T-helper 17 cell (primary cell): Measurements from ENCODE around the gene ROBO3. TPM values are rescaled to one million over a fixed set of nuclear protein-coding genes. Genes with fewer than 3 reads are reported as not detected.

Source experiments
- ATAC-seq: fragments of 150-1000 bp; cut with Tn5 transposase; 2 replicates; pipeline ENCODE4 v1.10.0; 2021; ENCODE audit warnings: mild to moderate bottlenecking, moderate library complexity
- DNase-seq, 3 donors: peaks; one replicate each; pipeline versions ENCODE4 v3.0.0 to v3.0.0-alpha.2; 2020 to 2021
- H3K9me3 ChIP-seq: one replicate; pipeline ENCODE4 v1.7.0; 2013; ENCODE audit warnings: low read length, mild to moderate bottlenecking; ENCODE audit not compliant: control insufficient read depth, poor library complexity, severe bottlenecking
- H3K27ac Mint-ChIP-seq: one replicate; pipeline ENCODE4 v1.8.0; 2022; ENCODE audit warnings: mild to moderate bottlenecking, moderate library complexity, mixed read lengths
- H3K27me3 Mint-ChIP-seq: one replicate; pipeline ENCODE4 v1.8.0; 2022; ENCODE audit warnings: mixed read lengths
- H3K36me3 Mint-ChIP-seq: one replicate; pipeline ENCODE4 v1.8.0; 2022; ENCODE audit warnings: low read depth, mixed read lengths
- H3K4me1 Mint-ChIP-seq: one replicate; pipeline ENCODE4 v1.8.0; 2022; ENCODE audit warnings: mild to moderate bottlenecking, mixed read lengths
- H3K4me3 Mint-ChIP-seq: one replicate; pipeline ENCODE4 v1.8.0; 2022; ENCODE audit warnings: mild to moderate bottlenecking, moderate library complexity, mixed read lengths
- total RNA-seq, 4 donors: library from RNA in 2 of 4; stranded (reverse) in 2 of 4; gene quantifications; one replicate each; pipeline ENCODE4 v1.2.3 and lab custom pipeline; 2022 to 2026

The ROBO3 gene
- total RNA-seq, 2 donors from 2014 or later = 17.5 to 18.0 TPM

DNA sequence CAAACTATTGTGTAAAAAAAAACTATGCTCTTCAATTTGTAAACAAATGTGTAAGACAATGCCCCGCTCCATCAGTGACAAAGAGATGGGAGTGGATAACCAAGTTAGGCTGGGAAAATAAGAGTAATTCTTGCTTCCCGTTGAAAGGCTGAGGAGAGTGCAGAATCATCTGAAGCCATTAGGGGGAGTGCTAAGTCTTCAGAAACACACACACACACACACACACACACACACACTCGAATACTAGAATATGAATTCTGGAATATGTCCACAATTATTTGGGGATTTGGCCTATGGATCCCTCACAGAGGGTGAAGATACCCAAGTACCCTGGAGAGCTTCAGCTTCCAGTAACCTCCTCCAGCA is 27.8 kb upstream of the ROBO3 start:
- Mint-ChIP-seq H3K4me1 (peaks cover 13% of the 10 kb centered on the region), H3K27me3 (peaks cover 66% of the 10 kb centered on the region), H3K4me3 (no peak overlapping the region)

DNA sequence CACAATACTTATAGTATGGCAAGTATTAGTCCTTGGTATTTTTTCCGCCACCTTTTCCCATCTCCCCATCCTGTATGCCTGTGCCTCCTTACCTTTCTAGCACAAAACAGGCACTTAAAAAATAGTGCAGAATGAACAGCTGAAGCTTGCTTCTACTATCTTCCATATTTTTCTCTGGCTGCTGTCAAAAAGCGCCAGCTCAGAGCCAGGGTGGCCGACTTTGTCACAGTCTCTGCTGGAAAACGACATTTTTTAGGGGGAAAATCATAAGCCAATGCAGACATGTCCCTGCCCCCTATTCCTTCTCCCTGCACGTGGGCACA is 26.5 kb upstream of the ROBO3 start:
- peaks cover 11% of the 10 kb centered on the region for H3K4me1 Mint-ChIP-seq
- H3K4me3 Mint-ChIP-seq = peak overlapping the region; percentile 74
- ATAC-seq (no peak), DNase-seq (no peak)
- peaks cover 3% of the 10 kb centered on the region for H3K36me3 Mint-ChIP-seq
- peaks cover 66% of the 10 kb centered on the region for H3K27me3 Mint-ChIP-seq
- no peak overlapping the region for H3K27ac Mint-ChIP-seq
- no peaks in the 10 kb centered on the region for H3K9me3 ChIP-seq

More for the DNA sequence above, 27.8 kb upstream of the ROBO3 start:
- DNase-seq = no peak
- H3K9me3 ChIP-seq = no peaks in the 10 kb centered on the region
- ATAC-seq = peak; percentile 62
- H3K36me3 Mint-ChIP-seq = peaks cover 3% of the 10 kb centered on the region
- H3K27ac Mint-ChIP-seq = peak overlapping the region; percentile 49

DNA sequence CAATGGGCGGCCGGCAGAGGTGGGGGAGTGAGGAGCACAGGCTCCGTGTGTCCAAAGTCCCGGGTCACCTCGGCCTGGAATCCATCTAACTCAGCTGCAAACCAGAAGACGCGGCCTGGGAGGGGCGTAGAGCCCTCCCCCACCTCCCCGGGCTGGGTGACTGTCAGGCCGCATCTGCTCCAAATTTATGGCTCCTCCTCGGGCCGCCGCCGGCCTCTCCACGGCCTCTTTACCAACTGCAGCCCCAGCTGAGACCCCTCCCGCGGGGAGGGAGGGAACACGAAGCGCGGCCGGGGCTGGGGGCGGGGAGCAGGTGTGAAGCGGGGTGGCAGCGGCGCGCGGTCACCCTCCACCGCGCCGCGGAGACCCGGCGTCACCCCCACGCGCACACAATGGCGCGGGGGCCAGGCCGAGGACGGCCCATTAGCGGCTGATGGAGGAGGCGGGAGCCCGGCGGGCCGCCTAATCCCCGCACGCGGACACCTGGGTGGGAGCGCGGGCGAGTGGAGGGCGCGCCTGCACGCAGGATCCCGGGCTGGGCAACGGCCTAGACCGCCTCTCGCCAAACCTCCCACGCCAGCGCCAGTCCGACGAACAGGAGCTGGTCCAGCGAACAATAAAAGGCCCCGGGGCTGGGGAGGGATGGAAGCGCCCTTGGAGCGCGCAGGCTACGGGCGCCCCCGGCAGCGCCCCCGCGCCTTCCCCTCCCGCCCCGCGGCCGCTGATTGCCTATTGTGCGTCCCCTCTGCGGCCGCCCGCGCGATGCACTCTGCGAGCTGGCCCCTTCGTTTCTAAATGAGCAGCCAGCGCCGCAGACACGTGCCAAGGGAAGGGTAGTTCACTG is 25.9 kb upstream of the ROBO3 start:
- Mint-ChIP-seq H3K4me1 (peaks cover 11% of the 10 kb centered on the region), H3K36me3 (peaks cover 3% of the 10 kb centered on the region), H3K4me3 (peak overlapping the region; percentile 78), H3K27ac (no peak overlapping the region), H3K27me3 (peaks cover 67% of the 10 kb centered on the region)
- ATAC-seq = no peak
- no peak for DNase-seq
- no peaks in the 10 kb centered on the region for H3K9me3 ChIP-seq

DNA sequence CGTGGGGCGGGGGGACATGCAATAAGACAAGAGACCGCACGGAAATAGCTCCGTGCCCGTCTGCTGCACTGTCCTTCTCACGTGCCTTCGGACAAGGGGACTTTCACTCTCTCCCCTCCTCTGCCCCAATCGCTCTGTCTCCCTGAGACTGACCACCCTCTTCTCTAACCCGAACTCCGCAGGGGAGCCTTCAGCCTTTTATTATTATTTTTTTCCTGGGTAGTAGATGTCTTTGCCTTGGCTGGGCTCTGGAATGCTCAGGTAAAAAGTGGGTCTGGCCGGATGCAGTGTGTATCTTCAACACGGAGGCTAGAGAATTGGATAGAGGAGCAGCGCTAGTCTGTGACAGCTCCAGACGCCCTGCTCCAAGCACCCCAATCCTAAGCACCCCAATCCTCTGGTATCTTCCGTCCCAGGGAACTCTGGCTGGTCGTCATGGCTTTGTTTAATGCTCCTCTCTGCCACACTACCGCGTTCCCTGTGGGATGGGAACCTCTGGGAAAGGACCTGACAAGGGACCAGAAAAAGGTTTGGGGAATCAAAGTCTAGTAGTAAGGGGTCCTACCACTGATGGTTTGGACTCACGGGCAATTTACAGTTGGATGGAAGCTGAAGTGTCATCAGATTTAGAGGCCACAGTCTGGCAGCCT is 25.1 kb upstream of the ROBO3 start:
- H3K9me3 ChIP-seq = no peaks in the 10 kb centered on the region
- no peak overlapping the region for H3K27ac Mint-ChIP-seq
- peaks cover 74% of the 10 kb centered on the region for H3K27me3 Mint-ChIP-seq
- peaks cover 3% of the 10 kb centered on the region for H3K36me3 Mint-ChIP-seq
- no peak for DNase-seq
- peak overlapping the region; percentile 78 for H3K4me3 Mint-ChIP-seq
- no peak for ATAC-seq
- peaks cover 11% of the 10 kb centered on the region for H3K4me1 Mint-ChIP-seq

DNA sequence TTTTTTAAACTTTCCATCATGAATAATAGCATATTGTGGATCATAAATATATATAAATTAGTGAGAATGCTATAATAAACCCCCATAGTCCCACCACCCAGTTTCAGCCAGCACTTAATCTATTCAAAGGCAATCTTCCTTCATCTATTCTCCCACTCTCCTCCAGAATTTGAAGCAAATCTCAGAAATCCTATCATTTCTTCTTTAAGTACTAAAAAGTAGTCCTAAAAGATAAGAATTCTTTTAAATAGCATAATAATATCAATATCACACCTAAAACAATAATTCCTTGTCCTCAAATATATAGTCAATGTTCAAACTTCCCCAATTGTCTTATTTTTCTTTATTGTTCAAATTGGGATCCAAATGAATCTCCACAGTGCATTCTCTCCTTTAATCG is 24.6 kb upstream of the ROBO3 start:
- Mint-ChIP-seq H3K27ac (no peak overlapping the region), H3K36me3 (peaks cover 3% of the 10 kb centered on the region), H3K27me3 (peaks cover 80% of the 10 kb centered on the region), H3K4me1 (peaks cover 11% of the 10 kb centered on the region), H3K4me3 (no peak overlapping the region)
- no peak for DNase-seq
- ATAC-seq = no peak
- no peaks in the 10 kb centered on the region for H3K9me3 ChIP-seq

DNA sequence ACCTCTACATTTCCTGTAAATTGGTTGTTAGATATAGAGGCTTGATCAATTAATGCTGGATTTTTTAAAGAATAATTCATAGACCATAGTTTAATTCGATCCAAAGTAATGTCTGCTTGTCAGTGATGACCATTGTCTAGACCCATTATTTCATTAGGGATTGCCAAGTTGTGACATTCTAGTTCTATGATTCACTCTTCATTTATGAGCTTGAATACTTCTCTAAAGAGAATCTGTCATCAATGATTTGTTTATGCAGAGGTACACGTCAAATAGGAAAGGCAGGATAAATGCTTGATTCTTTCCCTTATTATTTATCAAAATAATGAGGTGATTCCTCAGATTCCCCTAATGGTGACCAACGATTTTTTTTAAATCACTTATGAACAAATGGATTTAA is 24.0 kb upstream of the ROBO3 start:
- Mint-ChIP-seq H3K4me1 (peaks cover 9% of the 10 kb centered on the region), H3K27ac (no peak overlapping the region), H3K4me3 (no peak overlapping the region), H3K36me3 (peaks cover 3% of the 10 kb centered on the region), H3K27me3 (peaks cover 82% of the 10 kb centered on the region)
- H3K9me3 ChIP-seq = no peaks in the 10 kb centered on the region
- ATAC-seq (no peak), DNase-seq (no peak)

DNA sequence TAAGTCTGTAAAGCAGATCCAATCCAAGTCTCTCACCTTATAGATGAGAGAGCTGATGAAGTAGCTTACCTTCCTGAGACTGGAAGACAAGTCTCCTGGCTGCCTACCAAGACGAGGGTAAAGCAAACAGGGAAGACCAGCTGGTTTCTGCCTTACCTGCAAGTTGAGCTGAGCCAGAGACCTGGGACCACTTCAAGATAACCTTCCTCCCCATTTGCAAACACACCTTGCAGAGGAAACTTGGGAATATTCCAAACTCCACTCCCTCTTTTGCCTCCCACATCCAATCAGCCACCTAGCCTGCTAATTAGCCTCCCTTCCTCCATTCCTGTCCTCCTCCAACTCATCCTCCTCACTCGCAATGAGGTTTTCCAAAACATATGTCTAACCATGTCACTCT is 23.4 kb upstream of the ROBO3 start:
- DNase-seq (no peak), ATAC-seq (no peak)
- no peak overlapping the region for H3K4me3 Mint-ChIP-seq
- peaks cover 6% of the 10 kb centered on the region for H3K4me1 Mint-ChIP-seq
- H3K9me3 ChIP-seq = no peaks in the 10 kb centered on the region
- no peak overlapping the region for H3K27ac Mint-ChIP-seq
- H3K27me3 Mint-ChIP-seq = peaks cover 86% of the 10 kb centered on the region
- peaks cover 3% of the 10 kb centered on the region for H3K36me3 Mint-ChIP-seq

DNA sequence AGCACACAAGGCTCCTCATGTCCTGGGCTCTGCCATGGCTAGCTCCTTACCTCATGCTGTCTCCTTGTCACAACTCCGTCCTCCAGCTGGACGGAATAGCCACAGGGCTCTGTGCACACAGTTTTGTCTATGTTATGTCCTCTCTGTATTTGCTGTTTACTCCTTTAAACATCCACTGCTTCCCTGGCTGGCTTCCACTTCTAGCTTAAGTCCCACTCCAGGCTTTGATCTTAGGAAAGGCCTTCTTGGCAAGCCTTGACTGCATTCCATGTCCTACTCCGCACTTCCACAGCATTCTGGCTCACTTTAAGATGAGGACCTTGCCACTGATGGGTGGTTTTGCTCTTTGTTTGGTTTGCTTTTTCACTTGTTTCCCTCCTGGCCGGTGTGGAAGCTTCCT is 22.9 kb upstream of the ROBO3 start:
- Mint-ChIP-seq H3K4me1 (peaks cover 6% of the 10 kb centered on the region), H3K27ac (no peak overlapping the region), H3K27me3 (peaks cover 91% of the 10 kb centered on the region), H3K36me3 (peaks cover 3% of the 10 kb centered on the region), H3K4me3 (no peak overlapping the region)
- ATAC-seq (no peak), DNase-seq (no peak)
- H3K9me3 ChIP-seq = no peaks in the 10 kb centered on the region

DNA sequence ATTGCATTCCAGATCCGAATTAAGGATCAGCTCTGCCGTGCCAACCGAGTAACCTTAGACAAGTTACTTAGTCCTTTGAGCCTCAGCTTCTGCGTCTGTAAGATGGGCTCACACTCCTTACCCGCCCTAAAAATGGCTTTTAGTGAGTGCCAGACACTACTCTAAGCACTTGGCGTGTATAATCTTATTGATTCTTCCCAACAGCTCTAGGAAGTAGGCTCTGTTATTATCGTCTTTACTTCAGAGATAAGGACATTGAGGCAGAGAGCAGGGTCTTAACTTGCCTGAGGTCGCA is 21.7 kb upstream of the ROBO3 start:
- Mint-ChIP-seq H3K27ac (no peak overlapping the region), H3K36me3 (peaks cover 8% of the 10 kb centered on the region), H3K27me3 (peaks cover 94% of the 10 kb centered on the region), H3K4me3 (peak overlapping the region; percentile 28), H3K4me1 (peaks cover 6% of the 10 kb centered on the region)
- no peak for ATAC-seq
- H3K9me3 ChIP-seq = no peaks in the 10 kb centered on the region
- no peak for DNase-seq

DNA sequence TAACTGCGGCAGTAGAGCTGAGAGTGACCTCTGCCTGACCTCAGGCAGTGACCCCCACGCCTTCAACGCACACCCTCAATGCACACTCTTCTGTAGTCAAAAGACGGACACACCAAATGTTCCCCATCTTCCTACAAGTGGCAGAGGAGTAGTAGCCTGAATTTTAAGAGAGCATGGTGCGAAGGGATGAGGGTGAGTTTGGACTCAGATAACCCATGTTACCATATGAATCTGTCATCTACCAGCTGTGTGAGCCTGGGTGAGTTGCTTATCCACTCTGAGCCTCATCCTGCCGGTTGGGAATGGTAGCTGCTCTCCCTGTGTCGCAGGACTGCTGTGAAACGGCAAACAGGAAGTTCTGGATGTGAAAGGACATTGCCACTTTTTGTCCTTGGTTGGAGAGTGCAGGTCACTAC is 20.6 kb upstream of the ROBO3 start:
- Mint-ChIP-seq H3K36me3 (peaks cover 9% of the 10 kb centered on the region), H3K27me3 (peaks cover 100% of the 10 kb centered on the region), H3K4me1 (peaks cover 6% of the 10 kb centered on the region), H3K4me3 (no peak overlapping the region), H3K27ac (no peak overlapping the region)
- ATAC-seq (no peak), DNase-seq (no peak)
- H3K9me3 ChIP-seq = no peaks in the 10 kb centered on the region

DNA sequence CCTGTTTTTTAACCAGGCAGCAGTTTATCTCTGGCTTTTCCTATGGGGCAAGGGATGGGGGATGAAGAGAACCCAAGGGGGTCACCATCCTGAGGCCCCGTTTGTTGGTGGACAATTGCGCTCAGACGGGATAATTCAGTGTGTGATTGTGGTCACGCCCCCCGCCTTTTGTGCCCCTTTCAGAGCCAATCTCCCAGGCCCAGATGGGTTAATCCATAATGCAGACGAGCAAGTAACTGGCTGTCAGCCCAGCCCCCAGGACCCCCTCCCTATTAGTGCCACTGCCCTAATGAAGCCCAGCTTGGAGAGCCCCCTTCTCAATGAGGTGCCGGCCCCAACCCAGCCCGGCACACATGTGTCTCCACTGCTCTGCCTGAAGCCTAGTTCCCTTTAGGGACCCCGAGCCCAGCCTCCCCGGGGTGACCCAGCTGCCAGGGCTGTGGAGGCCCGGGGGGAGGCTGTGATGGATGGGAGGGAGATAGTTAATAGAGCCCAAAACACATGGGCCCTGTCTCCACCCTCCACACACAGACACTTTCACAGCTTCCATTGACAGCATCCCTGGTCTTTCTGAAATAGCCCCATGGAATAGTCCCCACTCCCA is 19.1 kb upstream of the ROBO3 start:
- Mint-ChIP-seq H3K4me1 (no peaks in the 10 kb centered on the region), H3K27ac (no peak overlapping the region), H3K4me3 (no peak overlapping the region), H3K27me3 (peaks cover 98% of the 10 kb centered on the region), H3K36me3 (peaks cover 11% of the 10 kb centered on the region)
- no peak for ATAC-seq
- no peak for DNase-seq
- no peaks in the 10 kb centered on the region for H3K9me3 ChIP-seq

DNA sequence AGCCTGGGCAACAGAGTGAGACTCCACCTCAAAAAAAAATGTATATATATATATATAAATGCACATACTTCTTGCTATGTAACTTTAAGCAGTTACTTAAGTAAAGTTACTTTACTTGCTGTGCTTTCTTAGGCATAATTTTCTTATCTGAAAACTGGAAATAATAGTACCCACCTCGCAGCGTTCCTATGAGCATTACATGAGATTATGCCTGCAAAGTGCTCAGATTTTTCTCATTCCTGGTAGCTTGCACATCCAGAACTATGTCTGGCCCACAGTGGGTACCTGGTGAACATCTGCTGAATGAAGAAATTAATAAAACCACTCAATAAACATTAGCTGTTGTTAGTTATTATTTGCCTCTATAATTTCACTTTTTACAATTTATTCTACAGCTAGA is 6.1 kb upstream of the ROBO3 start:
- H3K9me3 ChIP-seq = no peaks in the 10 kb centered on the region
- DNase-seq = no peak
- no peak overlapping the region for H3K27ac Mint-ChIP-seq
- no peak overlapping the region for H3K4me3 Mint-ChIP-seq
- peaks cover 3% of the 10 kb centered on the region for H3K36me3 Mint-ChIP-seq
- ATAC-seq = no peak
- peaks cover 9% of the 10 kb centered on the region for H3K4me1 Mint-ChIP-seq
- peaks cover 40% of the 10 kb centered on the region for H3K27me3 Mint-ChIP-seq

DNA sequence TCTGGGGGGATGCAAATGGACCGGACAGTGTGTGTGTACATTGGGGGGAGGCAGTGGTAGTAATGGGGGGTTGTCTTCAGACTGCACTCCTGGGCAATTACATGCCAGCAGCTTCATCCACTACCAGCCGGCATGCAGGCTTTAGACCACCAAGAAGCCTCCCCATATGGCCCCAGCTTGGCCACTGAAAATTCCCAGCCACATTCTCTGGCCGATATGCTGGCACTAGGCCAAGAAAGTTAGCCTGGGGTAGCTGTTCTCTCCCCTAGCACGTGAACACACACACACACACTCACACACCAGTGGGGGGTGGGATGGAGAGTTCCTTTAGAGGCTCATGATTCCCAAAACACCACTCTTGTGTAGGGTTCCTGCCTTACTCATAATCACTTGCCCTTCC is 3.6 kb upstream of the ROBO3 start:
- no peak for DNase-seq
- H3K4me3 Mint-ChIP-seq = no peak overlapping the region
- H3K9me3 ChIP-seq = no peaks in the 10 kb centered on the region
- no peak for ATAC-seq
- H3K27ac Mint-ChIP-seq = no peak overlapping the region
- peaks cover 59% of the 10 kb centered on the region for H3K27me3 Mint-ChIP-seq
- peaks cover 19% of the 10 kb centered on the region for H3K4me1 Mint-ChIP-seq
- peaks cover 3% of the 10 kb centered on the region for H3K36me3 Mint-ChIP-seq
